OCI-LY3 (cell line): Measurements from ENCODE around the gene LASP1NB.

Experiments used
- EZH2phosphoT487 ChIP-seq: fragments of 200-600 bp; shearing (Covaris generic); IDR thresholded peaks from 2 replicates; pipeline ENCODE4 v1.6.1; 2018; ENCODE audit warnings: antibody characterized with exemption, mixed run types, low read depth
- TF ChIP-seq, protein P1 (sequence below): fragments of 200-600, 300-600 bp; sonication (generic); IDR thresholded peaks from 2 replicates; pipeline ENCODE4 v1.5.1; 2014; ENCODE audit warnings: antibody characterized with exemption, low read length, low read depth

GRCh38 chr17:38959508-38959907, 34.1 kb downstream of the LASP1NB start:
- TF ChIP-seq, protein P1, sequence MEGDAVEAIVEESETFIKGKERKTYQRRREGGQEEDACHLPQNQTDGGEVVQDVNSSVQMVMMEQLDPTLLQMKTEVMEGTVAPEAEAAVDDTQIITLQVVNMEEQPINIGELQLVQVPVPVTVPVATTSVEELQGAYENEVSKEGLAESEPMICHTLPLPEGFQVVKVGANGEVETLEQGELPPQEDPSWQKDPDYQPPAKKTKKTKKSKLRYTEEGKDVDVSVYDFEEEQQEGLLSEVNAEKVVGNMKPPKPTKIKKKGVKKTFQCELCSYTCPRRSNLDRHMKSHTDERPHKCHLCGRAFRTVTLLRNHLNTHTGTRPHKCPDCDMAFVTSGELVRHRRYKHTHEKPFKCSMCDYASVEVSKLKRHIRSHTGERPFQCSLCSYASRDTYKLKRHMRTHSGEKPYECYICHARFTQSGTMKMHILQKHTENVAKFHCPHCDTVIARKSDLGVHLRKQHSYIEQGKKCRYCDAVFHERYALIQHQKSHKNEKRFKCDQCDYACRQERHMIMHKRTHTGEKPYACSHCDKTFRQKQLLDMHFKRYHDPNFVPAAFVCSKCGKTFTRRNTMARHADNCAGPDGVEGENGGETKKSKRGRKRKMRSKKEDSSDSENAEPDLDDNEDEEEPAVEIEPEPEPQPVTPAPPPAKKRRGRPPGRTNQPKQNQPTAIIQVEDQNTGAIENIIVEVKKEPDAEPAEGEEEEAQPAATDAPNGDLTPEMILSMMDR = no peak
- TF ChIP-seq EZH2phosphoT487 = no peak
